Thyroid gland (tissue), 4 donors: ENCODE data around the gene RPL35A.

ENCODE experiments used
- CTCF ChIP-seq, 6 experiments: fragments of 200-600 bp in 3 of 6; fragments of 450-650 bp in 3 of 6; sonication (generic) in 3 of 6; IDR thresholded peaks; one replicate each; pipeline ENCODE4 v1.5.1; 2016 to 2019; ENCODE audit warnings: antibody characterized with exemption in 6 of 6, mild to moderate bottlenecking in 2 of 6, inconsistent platforms in 1 of 6, moderate library complexity in 1 of 6
- POLR2A ChIP-seq, 2 donors: fragments of 450-650 bp; IDR thresholded peaks; one replicate each; pipeline ENCODE4 v1.6.1; 2017; ENCODE audit warnings: antibody characterized with exemption in 2 of 2, mild to moderate bottlenecking in 2 of 2, moderate library complexity in 1 of 2

- TF ChIP-seq CTCF (IDR thresholded peaks at IDR 0.05) (no peak), POLR2A (IDR thresholded peaks at IDR 0.05) (no peak)
These were observed 48.4 kb upstream of the RPL35A start for GRCh38 chr3:197901626-197902025.
